Stimulated activated CD4-positive, alpha-beta T cell treated with anti-CD3 and anti-CD28 coated beads, TNF-alpha, amount 100 ng/mL, for 48 hours (primary cell): ENCODE results near the gene DNAJC19.
"Not testable (repeated sequence)": the region's sequence is repeated elsewhere in the genome, so short reads cannot be mapped to it uniquely, and the experiment has no call there.

ENCODE experiments used
- DNase-seq, 3 donors: peaks; one replicate each; pipeline ENCODE4 v3.0.0-alpha.2; 2020; ENCODE audit warnings: low read depth in 3 of 3

The DNAJC19 gene

DNA sequence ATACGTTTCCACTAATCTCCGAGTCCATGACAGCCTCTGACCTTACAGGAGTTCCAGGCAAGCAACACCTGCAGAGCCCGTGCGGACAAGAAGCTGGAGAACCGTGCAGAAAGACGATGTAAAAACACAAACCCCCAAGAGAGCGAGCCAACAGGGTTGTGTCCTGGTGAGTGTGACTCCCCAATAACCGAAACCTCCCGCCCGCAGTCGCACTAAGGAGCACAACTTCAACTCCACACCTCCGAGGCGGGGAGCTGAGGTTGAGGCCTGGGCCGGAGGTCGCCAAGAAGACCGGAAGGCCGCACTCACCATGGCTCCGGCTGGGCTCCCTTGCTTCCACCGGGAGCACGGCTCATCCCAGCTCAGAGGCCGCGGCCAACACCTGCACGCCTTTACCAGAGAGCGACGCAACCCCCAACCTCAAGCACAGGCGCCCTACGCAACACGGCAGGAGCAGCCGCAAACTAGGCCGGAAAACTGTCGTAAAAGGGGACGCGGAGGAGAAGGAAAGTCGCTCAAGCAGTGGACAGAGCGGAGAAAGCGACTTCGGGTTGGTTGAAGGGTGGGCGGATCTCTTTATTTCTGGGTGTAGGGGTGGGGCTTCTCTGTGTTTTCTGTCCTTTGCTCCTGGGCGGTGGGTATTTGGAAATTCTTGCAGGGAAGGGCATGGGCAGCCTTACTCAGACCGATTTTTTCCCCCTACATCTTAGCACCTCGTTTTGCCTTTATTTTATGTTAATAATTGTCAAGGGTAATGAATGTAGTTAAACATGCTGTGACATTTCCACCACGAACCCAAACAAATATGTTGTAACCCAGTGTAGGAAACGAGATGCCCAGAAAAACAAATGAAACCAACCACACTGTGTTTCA lies at the start of gene DNAJC19:
TSS of gene DNAJC19 (minus strand) at position 446 of the 873 bp plus-strand sequence. CDS start at position 312, 134 bp downstream.
- peak; percentile 74 to 85 (median 85) for DNase-seq

DNA sequence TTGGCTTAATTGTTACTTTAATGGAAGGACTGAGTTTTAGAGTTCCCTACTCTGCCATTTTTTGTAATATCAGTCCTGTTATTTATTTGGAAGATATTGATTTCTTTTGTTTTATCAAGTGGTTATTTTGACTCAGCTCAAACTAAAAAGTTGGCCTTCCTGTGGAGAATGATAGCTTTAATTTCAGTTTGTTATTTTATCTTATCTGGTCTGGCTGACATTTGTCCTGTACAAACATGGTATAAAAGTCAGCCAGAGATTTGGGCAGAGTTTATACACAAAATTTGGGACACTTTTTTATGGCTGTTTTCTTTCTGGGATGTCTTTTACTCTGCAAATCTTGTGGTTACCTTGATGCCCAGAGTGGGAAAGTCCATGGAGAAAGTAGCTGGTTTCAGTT lies 41.4 kb upstream of the DNAJC19 start:
- DNase-seq: no peak

DNA sequence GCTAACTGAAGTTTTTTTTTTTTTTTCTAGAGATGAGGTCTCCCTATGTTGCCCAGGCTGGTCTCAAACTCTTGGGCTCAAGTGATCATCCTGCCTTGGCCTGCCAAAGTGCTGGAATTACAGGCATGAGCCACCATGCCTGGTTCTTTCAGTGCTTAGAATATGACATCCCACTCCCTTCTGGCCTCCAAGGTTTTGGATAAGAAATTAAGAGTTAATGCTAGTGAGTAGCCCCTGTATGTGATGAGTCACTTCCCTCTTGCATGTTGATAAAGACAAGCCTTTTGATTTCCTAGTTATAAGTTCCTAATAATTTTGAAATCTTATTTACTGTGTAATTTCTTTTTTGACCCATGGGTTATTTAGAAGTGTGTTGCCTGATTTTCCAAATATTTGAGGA lies 35.7 kb upstream of the DNAJC19 start:
- DNase-seq: no peak

DNA sequence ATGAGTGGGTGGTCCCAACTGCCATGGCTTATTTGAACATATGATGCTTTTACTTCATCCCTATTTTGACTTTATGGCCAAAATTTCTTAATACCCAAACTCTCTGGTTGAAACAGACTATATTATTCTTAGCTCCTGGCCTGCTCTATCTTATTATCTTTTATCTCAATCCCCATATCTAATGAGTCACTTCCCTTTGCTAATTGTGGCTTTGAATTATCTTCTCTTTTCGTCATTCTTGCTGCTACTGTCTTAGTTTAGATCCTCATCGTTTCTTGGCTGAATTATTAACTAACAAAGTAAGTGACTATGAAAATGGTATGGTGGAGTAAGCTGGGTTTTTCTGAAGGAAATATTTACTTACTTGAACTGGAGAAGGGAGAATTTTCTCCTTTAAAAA lies 28.2 kb upstream of the DNAJC19 start:
- DNase-seq: no peak

DNA sequence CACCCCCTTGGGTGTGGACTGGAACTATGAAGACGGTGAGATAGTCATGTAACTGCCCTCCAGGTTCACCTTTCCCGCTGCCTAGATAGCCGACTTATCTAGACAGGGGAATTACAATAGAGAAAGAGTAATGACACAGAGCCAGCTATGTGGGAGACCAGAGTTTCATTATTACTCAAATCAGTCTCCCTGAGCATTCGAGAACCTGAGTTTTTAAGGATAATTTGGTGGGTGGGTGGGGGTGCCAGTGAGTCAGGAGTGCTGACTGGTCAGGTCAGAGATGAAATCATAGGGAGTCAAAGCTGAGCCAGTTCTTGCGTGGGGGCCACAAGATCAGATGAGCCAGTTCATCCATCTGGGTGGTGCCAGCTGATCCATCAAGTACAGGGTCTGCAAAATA lies 19.7 kb upstream of the DNAJC19 start:
- peak in 2 of 3 donors; percentile 14 to 43 for DNase-seq

DNA sequence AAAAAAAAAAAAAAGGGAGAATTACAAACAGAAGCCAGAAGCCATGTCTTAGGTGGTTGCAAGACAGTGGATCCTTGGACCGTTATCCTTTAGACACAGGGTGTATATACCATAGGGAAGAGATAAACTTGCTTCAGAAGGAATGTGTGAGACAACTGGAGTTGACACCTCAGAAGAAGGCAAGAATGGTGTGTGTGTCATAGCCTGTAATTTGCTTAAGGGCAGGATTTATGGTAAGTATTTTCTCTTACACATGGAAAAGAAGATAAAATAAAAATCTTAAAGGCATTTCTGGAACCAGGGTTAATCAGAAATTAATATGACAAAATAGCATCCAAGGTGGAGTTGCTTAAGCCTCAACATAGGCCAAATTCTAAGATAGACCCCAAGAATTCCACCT lies 19.3 kb upstream of the DNAJC19 start:
- no peak for DNase-seq

DNA sequence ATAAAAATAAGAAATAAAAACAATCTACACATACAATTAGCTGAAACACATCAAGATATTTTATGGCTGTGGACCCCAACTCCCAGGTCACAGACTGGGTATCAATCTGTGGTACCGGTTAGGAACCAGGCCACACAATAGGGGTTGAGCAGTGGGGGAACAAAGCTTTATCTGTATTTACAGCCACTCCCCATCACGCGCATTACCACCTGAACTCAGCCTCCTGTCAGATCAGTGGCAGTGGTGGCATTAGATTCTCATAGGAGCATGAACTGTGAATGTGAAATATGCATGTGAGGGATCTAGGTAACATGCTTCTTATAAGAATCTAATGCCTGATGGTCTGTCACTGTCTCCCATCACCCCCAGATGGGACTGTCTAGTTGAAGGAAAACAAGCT lies 17.7 kb upstream of the DNAJC19 start:
- DNase-seq: no peak

DNA sequence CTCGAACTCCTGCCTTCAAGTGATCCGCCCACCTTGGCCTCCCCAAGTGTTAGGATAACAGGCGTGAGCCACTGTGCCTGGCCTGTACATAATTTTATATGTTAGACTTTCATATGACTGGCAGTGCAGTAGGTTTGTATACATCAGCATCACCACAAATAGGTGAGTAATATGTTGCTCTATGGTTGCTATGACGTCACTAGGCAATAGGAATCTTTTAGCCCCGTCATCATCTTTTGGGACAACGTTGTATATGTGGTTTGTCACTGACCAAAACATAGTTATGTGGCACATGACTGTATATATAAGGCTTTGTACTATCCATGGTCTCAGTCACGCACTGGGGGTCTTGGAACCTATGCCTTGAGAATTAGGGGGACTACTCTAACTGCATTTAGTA lies 17.0 kb upstream of the DNAJC19 start:
- no peak for DNase-seq

DNA sequence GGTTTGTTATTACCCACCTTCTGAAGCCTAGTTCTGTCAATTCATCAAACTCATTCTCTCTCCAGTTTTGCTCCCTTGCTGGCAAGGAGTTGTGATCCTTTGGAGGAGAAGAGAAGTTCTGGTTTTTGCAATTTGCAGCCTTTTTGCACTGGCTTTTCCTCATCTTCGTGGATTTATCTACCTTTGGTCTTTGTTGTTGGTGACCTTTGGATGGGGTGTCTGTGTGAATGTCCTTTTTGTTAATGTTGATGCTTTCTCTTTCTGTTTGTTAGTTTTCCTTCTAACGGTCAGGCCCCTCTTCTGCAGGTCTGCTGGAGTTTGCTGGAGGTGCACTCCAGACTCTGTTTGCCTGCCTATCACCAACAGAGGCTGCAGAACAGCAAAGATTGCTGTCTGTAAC lies 13.9 kb upstream of the DNAJC19 start:
- not testable (repeated sequence) for DNase-seq

DNA sequence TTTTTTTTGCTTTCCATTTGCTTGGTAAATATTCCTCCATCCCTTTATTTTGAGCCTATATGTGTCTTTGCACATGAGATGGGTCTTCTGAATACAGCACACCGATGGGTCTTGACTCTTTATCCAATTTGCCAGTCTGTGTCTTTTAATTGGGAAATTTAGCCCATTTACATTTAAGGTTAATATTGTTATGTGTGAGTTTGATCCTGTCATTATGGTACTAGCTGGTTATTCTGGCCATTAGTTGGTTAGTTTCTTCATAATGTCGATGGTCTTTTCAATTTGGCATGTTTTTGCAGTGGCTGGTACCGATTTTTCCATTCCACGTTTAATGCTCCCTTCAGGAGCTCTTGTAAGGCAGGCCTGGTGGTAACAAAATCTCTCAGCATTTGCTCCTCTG lies 12.8 kb upstream of the DNAJC19 start:
- not testable (repeated sequence) for DNase-seq

DNA sequence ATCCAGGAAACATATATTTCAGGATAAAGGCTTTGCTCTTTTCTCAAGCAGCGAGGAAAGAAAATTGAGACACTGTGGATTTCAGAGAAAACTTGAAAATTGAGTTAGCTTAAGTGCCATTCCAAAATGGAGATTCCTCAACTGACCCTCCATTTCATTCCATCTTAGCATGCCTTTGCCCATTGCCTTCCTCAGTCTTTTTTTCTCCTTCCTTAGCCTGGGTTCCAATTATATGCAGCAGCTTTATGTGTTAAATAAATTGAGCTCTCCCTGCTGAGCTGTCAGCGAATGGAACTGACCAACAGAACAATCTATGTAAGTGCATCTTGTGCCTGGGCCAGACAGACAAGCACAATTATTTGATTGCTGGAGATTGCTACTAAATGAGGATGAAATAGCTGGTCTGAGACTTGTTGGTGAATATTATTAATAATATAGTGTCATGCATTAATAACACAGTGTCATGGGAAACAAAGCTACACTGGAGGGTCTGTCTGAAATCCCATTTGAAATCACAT lies 6.9 kb upstream of the DNAJC19 start:
- DNase-seq: no peak

DNA sequence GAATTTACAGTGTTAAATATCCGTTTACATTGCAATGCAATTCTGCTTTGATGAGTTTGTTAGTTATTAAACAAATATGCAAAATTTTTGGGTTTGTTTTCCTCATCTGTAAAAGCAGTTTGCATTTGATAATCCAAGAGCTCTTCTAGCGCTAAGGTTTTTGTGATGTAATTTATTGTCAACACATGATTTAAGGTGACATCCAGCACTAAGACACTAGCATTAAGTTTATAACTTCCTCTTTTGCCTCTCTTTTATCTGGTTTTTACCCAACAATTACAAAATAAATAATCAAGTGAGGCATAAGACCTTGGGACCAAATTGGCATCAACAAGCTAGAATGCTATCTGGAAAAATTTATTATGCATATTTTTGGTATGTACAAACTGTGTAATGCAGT lies 969 bp upstream of the DNAJC19 start:
- DNase-seq: no peak

DNA sequence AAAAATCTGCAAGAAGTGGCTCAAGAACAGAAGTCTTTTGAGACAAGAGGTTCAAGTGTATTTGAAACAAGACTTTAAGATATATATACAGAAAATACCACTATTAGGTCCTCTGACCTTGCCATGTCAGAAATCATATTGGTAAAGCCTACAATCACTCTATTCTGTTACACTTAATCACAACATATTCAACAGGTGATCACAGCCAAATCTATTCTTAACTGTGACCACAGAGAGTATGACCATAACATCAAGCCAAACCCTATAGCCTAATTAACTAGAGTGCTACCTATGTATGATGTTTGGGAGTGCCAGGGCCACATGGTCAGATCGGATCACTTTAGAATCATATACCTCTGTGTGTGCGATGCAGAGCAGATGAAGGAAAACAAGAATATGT lies 2.2 kb downstream of the DNAJC19 start:
- no peak for DNase-seq

DNA sequence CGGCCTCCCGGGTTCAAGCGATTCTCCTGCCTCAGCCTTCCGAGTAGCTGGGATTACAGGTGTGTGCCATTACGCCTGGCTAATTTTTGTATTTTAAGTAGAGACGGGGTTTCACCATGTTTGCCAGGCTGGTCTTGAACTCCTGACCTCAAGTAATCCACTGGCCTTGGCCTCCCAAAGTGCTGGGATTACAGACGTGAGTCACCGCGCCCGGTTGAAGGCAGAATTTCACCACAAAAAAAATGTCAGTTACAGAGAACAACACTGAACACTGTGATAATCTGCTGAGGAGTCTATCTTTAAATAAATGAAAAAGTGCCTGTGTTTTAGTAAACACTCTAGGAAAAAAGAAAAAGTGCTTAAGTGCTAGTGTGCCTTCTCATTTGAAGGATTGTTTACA lies 3.2 kb downstream of the DNAJC19 start:
- DNase-seq: not testable (repeated sequence)

DNA sequence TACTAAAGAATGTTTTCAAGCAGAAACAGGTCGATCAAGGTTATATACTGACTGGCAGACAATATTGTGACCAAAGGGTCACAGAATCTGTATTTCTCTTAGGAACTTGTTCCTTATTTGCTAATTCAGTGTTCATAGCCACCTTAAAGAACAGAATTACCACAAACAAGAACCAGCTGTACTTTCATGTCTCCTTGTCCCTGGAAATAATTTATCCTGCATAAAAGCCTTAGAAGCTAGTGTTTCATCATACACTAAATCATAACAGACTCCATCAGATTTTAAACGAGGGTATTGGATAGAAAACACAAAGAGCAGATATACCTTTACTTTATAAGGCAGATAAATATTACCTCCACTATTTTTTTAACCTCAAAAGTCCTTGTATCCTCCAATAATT lies 6.4 kb downstream of the DNAJC19 start:
- no peak for DNase-seq

DNA sequence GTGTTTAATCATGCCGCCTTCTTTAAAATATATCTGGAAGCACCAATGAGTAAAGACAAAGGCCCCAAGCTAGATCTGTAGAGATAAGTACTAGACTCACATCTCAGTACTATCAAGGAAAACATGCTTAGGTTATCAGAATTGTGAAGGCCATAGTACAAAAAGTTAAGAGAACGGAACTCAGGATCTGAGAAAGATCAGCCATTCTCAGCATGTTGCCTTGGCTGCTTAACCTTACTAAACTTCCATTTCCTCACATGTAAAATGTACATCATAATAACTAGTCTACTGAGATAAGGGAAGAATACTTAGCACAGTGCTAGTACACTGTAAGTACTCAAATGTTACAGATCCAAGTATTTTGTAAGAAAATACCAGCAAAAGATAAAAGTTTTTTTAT lies 7.6 kb downstream of the DNAJC19 start:
- no peak for DNase-seq

DNA sequence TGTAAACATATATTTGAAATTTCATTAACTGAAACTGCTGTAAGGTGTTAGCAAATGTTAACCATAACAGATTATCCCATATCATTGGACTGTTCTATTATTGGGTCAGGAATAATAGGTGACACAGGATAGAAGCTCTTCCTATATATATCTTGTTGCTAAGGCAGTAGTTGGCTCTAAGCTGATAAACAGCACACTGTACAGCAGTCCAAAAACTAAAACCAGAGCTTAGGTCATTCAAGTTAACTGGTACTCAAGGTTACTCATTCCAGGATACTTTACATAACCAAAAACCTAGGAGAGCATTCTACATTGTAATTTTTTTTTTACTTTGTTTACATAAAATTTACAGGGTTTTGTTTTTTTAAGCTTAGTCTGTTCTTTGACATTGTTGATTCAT lies 8.9 kb downstream of the DNAJC19 start:
- DNase-seq: no peak

DNA sequence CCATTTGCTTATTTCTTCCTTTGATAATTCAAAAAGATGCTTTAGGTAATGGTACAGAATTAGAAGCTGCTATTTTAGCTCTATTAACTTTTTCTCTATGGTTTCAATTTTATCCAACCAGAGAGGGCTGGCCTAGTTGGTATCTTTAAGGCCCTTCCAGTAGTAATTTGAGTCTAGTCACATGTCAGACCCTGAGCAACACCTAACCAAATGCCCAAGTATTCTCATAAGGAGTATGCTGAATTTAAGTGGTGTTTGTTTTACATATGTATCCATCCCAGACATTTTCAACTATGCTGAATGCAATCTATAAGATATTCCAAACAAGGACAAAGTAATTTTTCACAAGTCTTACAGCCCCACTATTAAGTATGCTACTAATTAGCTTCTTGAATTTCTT lies 9.6 kb downstream of the DNAJC19 start:
- DNase-seq: no peak

DNA sequence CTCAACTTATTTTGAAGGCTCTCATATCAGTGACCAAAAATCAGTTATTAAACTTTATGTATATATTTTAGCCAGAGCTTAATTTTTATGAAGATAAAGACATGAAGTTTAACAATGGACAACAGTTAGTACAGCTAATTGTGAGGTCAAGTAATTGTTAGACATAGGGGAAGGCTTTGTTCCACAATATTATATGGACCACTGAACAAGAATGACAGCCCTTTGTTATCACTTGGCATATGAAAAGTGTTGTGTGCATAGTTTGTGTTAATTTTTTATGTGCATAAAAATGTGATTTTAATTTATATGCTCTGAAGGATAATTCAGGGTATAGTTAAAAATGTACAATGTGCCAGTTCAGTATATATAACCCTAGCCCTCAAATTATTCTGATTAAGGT lies 12.0 kb downstream of the DNAJC19 start:
- DNase-seq: no peak

DNA sequence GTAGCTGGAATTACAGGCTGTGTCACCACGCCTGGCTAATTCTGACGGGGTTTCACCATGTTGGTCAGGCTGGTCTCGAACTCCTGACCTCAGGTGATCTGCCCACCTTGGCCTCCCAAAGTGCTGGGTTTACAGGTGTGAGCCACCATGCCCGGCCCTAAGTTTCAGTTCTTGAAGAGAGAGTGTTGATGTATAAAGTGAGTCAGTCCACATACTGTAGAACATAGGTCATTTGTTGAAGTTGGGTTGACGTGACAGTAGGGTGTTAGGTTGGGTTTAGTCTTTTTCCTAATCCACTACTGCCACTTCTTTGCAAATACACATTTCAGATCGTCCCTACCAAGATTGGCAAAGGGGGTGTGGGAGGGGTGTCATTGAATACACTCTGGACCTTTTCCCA lies 15.2 kb downstream of the DNAJC19 start:
- no peak for DNase-seq

DNA sequence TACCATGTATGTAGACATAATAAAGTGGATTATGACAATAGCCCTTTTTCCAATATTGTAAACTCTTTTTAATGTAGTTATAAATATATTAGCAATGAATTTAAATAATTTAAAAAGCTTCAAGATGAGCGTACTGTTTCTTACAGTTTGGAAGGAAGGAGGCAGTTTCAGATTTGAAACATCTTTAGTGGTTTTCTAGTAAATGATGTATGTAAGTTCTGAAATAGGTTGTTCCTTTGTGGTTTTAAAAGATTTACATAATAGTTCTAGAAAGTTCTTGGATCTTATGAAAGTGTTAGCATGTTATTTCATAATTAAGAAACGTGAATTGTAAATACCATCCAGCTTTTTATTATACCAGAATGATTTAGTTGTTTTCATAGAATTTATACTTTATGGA lies 16.0 kb downstream of the DNAJC19 start:
- no peak for DNase-seq

DNA sequence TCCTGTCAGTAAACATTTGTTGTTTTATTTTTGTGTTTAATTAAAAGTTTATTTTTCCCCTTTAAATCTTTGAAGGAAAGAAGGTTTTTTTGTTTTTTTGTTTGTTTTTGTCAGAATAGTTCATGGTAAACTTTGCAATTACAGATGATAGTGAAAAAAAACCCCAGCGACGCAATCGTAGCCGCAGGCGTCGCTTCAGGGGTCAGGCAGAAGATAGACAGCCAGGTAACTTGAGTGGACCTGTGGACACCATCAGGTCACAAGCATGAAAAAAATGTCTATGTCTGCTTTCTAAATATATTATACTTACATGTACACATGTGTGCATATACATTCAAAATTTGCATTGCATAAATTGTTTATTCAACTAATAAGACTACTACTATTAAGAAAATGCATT lies 18.6 kb downstream of the DNAJC19 start:
- no peak for DNase-seq

DNA sequence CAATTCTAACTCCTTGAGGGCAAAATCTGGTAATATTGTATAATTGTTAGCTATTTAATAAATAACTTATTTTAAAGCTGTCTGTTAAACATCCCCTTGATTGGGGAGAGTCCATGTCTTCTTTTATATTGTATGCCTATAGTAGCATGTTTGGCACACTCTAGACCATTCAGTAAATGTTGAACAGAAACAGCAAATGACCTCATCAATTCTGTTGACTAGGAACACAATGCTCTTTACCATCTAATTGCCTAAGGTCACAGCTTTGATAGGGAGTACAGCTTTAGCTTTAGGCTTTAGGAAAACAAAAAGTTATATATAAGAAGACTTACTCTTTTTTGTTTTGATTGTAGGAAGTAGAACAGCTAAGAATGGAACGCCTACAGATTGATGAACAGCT lies 27.0 kb downstream of the DNAJC19 start:
- DNase-seq: no peak

DNA sequence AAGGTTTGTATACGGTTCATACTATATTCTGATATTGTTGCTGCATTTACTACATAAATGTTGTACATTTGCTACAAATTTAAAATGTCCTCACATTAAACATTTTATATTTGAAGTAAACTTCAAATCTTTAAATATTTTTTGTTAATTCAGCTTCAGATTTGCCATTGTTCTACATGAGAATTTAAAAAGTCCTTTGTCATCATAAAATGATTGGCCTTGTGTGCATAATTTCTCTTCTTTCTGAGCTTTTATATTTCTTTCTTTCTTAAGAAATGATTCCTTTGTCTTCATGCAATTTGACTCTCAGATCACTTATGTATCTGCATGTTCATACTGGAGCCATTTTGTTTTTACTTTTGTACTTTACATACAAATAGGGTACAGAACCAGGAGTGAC lies 28.0 kb downstream of the DNAJC19 start:
- DNase-seq: no peak
